HL-60/S4 treated with phorbol 12-myristate 13-acetate at 8.2 ng/mL for 4 days and 3 days (cell line): ENCODE results near the gene SPSB2.

Source experiments
- in situ Hi-C: fragments of 300-500 bp; cut with MboI; formaldehyde crosslinking; loops from 2 replicates; pipeline ENCODE4 v1.15.0; 2022; ENCODE audit warnings: low sequenced_read_pairs

Gene SPSB2

GRCh38 chr12:6833189-6833890 is 39.8 kb downstream of the SPSB2 start:
- in situ Hi-C loops: no loop called here

- in situ Hi-C loops: no loop called here
Measured at GRCh38 chr12:6832125-6832524, 41.0 kb downstream of the SPSB2 start.

- in situ Hi-C loops: no loop called here
Measured at GRCh38 chr12:6831450-6831995, 41.6 kb downstream of the SPSB2 start.

- in situ Hi-C loops: no loop called here
Measured at GRCh38 chr12:6830999-6831398, 42.1 kb downstream of the SPSB2 start.

DNA sequence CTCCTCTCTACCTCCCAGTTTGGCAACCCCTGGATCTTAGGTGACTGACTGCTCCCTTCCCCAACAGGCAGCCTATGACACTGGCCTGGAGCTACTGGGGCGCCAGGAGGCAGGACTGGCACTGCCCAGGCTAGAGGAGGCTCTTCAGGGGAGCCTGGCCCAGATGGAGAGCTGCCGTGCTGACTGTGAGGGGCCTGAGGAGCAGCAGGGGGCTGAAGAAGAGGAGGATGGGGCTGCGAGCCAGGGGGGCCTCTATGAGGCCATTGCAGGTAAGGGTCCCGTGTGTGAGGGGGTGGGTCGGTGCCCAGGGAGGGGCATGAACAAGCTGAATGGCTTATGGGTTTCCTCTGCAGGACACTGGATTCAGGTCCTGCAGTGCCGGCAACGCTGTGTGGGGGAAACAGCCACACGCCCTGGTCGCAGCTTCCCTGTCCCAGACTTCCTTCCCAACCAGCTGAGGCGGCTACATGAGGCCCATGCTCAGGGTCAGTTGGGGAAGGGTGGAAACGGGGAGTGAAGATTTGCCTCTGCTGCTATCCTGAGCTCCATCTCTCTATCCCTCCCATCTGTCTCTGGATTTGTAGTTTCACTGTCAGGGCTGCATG is 42.7 kb downstream of the SPSB2 start:
- in situ Hi-C loops: no loop called here

DNA sequence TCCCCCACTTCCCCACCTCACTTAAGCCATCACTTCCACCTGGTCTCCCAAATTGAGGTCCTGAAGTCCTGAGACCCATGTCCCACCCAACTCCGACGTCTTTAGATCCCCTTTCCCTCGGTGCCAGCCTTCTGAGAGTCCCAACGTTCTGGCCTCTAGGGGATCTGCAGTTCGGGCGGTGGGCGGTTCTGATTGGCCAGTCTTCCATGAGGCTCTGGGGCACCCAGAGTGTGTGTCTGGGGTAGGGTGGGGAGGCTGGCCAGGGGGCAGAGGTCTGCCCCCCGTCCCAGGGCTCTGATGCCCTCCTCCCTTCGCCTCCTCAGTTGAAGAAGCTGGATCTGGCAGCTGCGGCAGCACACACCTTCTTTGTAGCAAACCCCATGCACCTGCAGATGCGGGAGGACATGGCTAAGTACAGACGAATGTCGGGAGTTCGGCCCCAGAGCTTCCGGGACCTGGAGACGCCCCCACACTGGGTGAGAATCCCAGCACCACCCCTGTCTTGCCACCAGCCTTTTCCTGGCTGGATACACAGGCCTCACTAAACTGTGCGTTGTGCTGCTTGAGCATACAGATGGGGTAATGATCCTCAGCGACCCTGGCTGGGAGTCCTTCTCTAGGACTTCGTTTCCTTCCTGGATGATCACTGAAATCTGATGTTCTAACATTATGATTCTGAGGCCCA is 43.4 kb downstream of the SPSB2 start:
- in situ Hi-C loops: loop anchor here (10.0 kb wide), 1 partner anchor 75 kb away; the partner anchor contains the start of gene MLF2

- in situ Hi-C loops: loop anchor here (10.0 kb wide), 1 partner anchor 74 kb away; the partner anchor contains the start of gene MLF2
Measured at GRCh38 chr12:6828781-6829535, 44.1 kb downstream of the SPSB2 start.

DNA sequence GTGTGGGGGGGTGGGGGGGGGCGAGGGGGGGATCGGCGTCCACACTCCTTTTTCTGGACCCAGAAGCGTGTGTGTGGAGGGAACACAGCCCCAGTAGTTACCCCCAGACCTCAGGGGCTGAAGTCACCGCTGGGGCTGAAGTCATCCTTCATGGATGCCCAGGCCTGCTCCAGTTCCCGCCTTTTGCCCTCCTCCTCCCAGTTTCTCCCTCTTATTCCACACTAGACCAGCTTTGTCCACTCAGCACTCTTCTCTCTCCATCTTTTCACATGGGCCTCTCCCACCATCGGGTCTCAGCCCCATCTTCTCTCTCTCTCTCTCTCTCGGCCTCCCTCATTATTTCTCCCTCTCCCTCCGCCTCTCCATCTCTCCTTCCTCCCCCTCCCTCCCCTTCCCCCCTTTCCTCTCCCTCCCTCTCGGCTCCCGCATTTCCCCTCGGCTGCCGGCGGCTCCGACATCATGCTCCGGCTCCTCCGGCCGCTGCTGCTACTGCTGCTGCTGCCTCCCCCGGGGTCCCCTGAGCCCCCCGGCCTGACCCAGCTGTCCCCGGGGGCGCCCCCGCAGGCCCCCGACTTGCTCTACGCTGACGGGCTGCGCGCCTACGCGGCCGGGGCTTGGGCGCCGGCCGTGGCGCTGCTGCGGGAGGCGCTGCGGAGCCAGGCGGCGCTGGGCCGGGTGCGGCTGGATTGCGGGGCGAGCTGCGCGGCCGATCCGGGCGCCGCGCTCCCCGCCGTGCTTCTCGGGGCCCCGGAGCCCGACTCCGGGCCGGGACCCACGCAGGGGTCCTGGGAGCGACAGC is 44.9 kb downstream of the SPSB2 start, which contains the start of gene P3H3:
Gene P3H3, plus strand, starts transcription at position 426 of the 799 bp plus-strand sequence. Its CDS starts 34 bp downstream, at position 460.
- in situ Hi-C loops: loop anchor here (10.0 kb wide), 1 partner anchor 73 kb away; the partner anchor contains the start of gene MLF2

- in situ Hi-C loops: loop anchor here (10.0 kb wide), 1 partner anchor 73 kb away; the partner anchor contains the start of gene MLF2
Measured at GRCh38 chr12:6827437-6827911, 45.6 kb downstream of the SPSB2 start.

DNA sequence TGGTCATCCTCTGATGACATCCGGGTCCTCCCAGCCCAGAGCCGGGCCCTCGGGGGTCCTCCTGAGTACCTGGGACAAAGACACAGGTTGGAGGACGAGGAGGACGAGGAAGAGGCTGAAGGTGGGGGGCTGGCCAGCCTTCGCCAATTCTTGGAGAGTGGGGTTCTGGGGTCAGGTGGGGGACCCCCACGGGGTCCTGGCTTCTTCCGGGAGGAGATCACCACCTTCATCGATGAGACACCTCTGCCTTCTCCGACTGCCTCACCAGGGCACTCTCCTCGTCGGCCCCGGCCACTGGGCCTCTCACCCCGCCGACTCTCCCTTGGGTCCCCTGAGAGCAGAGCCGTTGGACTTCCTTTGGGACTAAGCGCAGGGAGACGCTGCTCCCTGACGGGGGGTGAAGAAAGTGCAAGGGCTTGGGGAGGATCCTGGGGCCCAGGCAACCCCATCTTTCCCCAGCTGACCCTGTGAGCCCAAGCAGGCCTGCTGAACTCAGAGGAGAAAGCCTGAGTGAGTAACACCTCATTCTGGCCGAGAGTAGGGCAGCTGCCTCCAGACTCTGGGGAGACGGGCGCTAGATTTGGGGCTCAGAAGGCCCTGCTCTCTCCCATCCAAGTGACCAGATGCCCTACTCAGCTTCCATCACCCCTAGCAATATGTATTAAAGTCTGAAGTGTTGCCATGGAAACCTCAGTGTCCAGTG is 46.2 kb downstream of the SPSB2 start:
- in situ Hi-C loops: loop anchor here (10.0 kb wide), 1 partner anchor 72 kb away; the partner anchor contains the start of gene MLF2

GRCh38 chr12:6826125-6826733 is 46.9 kb downstream of the SPSB2 start:
- in situ Hi-C loops: loop anchor here (10.0 kb wide), 1 partner anchor 71 kb away; the partner anchor contains the start of gene MLF2

DNA sequence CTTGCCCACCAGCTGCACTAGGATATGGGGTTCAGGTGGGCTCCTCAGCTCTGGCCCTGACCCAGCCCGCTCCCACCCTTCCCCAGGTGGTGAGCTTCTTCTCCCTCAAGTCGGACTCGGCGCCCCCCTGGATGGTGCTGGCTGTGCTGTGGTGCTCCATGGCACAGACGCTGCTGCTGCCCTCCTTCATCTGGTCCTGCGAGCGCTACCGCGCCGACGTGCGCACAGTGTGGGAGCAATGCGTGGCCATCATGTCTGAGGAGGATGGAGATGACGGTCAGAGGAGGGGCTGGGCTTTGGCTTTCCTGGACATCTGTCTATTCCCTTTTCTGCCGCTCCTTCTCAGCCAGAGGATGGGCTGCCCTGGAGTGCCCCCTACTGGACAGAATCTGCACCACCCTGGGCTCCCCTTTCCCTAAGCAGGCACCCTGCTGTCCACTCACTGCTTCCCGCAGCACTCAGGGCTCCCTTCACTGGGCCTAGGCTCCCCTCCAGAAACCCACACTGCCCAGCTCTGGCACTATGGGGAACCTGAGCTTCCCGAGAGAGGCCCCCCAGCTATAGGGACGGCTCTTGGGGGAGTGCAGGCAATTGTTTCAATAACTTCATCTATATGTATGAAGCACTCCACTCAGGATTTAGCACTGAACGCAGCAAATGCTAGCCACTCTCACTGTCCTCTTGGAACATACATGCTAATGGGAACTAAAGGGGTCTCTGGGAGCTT is 47.5 kb downstream of the SPSB2 start:
- in situ Hi-C loops: loop anchor here (10.0 kb wide), 1 partner anchor 71 kb away; the partner anchor contains the start of gene MLF2

- in situ Hi-C loops: loop anchor here (10.0 kb wide), 1 partner anchor 70 kb away; the partner anchor contains the start of gene MLF2
Measured at GRCh38 chr12:6824901-6825381, 48.2 kb downstream of the SPSB2 start.

- in situ Hi-C loops: loop anchor here (10.0 kb wide), 1 partner anchor 69 kb away; the partner anchor contains the start of gene MLF2
Measured at GRCh38 chr12:6824085-6824775, 48.9 kb downstream of the SPSB2 start.

- in situ Hi-C loops: loop anchor here (10.0 kb wide), 1 partner anchor 69 kb away; the partner anchor contains the start of gene MLF2
Measured at GRCh38 chr12:6823182-6824084, 49.7 kb downstream of the SPSB2 start.
